Activated CD8-positive, alpha-beta memory T cell treated with anti-CD3 and anti-CD28 coated beads for 36 hours (primary cell): ENCODE data around the gene TALDO1. TPM values are rescaled to one million over a fixed set of nuclear protein-coding genes. Genes with fewer than 3 reads are reported as not detected.

Experiments used
- CTCF ChIA-PET: fragments of 350-600 bp; sonication (Branson Sonifier 250); formaldehyde crosslinking; loops from one replicate; lab custom pipeline; 2021; ENCODE audit warnings: antibody characterized with exemption; lab: Charles Lee
- POLR2A ChIA-PET: fragments of 350-600 bp; sonication (Branson Sonifier 250); formaldehyde crosslinking; loops from one replicate; lab custom pipeline; 2021; ENCODE audit warnings: antibody characterized with exemption; lab: Charles Lee
- total RNA-seq, 2 experiments: library from RNA; stranded (reverse); gene quantifications; one replicate each; pipeline ENCODE4 v1.2.3, GENCODE V29; 2021

TALDO1 gene
- total RNA-seq, 2 experiments from 2014 or later, result 270 to 286 TPM

GRCh38 chr11:760236-760635 lies 13.0 kb downstream of the TALDO1 start:
- CTCF ChIA-PET, result no interaction called here
- POLR2A ChIA-PET, result no interaction called here

GRCh38 chr11:761526-762108 lies 14.4 kb downstream of the TALDO1 start:
- POLR2A ChIA-PET, result no interaction called here
- CTCF ChIA-PET, result interaction anchor here (0.6 to 1.5 kb wide), 2 partner anchors 11 to 937 kb away, joined by 3 to 4 read pairs; no protein-coding TSS in a partner anchor

- ChIA-PET POLR2A (no interaction called here), CTCF (interaction anchor here (0.6 to 1.5 kb wide), 3 partner anchors 12 to 937 kb away, joined by 3 to 4 read pairs (median 3); no protein-coding TSS in a partner anchor)
Measured at GRCh38 chr11:762421-763072, 15.3 kb downstream of the TALDO1 start.

- POLR2A ChIA-PET, result interaction anchor here (1.5 kb wide), 1 partner anchor 16 kb away, joined by 3 read pairs; the partner anchor contains the start of gene TALDO1
- CTCF ChIA-PET, result interaction anchor here (1.2 to 1.4 kb wide), 3 partner anchors 16 to 35 kb away, joined by 3 to 5 read pairs (median 3); partner anchors contain the start of gene TALDO1
Measured at GRCh38 chr11:763073-763463, 15.8 kb downstream of the TALDO1 start.

- CTCF ChIA-PET, result interaction anchor here (1.1 to 1.4 kb wide), 4 partner anchors 17 to 36 kb away, joined by 3 to 5 read pairs (median 3); partner anchors contain the start of gene TALDO1
- POLR2A ChIA-PET, result interaction anchor here (0.9 to 1.5 kb wide), 2 partner anchors 17 to 26 kb away, joined by 3 read pairs; partner anchors contain the start of genes CEND1 and TALDO1
Measured at GRCh38 chr11:763549-764321, 16.5 kb downstream of the TALDO1 start.

GRCh38 chr11:764322-765024 lies 17.2 kb downstream of the TALDO1 start:
- ChIA-PET CTCF (interaction anchor here (1.1 to 1.4 kb wide), 3 partner anchors 18 to 37 kb away, joined by 3 to 5 read pairs (median 3); partner anchors contain the start of gene TALDO1), POLR2A (interaction anchor here (0.9 to 1.5 kb wide), 2 partner anchors 18 to 26 kb away, joined by 3 read pairs; partner anchors contain the start of genes CEND1 and TALDO1)

GRCh38 chr11:765025-765801 lies 17.9 kb downstream of the TALDO1 start:
- CTCF ChIA-PET, result interaction anchor here (1.1 to 1.2 kb wide), 2 partner anchors 10 to 37 kb away, joined by 3 read pairs; no protein-coding TSS in a partner anchor
- POLR2A ChIA-PET, result interaction anchor here (0.5 to 1.2 kb wide), 2 partner anchors 12 to 252 kb away, joined by 3 read pairs; no protein-coding TSS in a partner anchor

GRCh38 chr11:765802-766091 lies 18.5 kb downstream of the TALDO1 start:
- POLR2A ChIA-PET, result interaction anchor here (0.5 to 1.2 kb wide), 3 partner anchors 11 to 252 kb away, joined by 3 read pairs; partner anchors contain the start of gene TALDO1
- CTCF ChIA-PET, result interaction anchor here (1.2 kb wide), 1 partner anchor 9 kb away, joined by 3 read pairs; no protein-coding TSS in a partner anchor

- POLR2A ChIA-PET, result interaction anchor here (0.5 to 1.2 kb wide), 3 partner anchors 11 to 253 kb away, joined by 3 read pairs; partner anchors contain the start of gene TALDO1
- CTCF ChIA-PET, result interaction anchor here (0.7 to 1.2 kb wide), 3 partner anchors 9 to 38 kb away, joined by 3 read pairs; no protein-coding TSS in a partner anchor
Measured at GRCh38 chr11:766106-766935, 19.1 kb downstream of the TALDO1 start.

- ChIA-PET POLR2A (no interaction called here), CTCF (interaction anchor here (0.7 to 1.2 kb wide), 2 partner anchors 13 to 37 kb away, joined by 3 read pairs; no protein-coding TSS in a partner anchor)
Measured at GRCh38 chr11:766936-767210, 19.6 kb downstream of the TALDO1 start.

- CTCF ChIA-PET, result interaction anchor here (1.2 kb wide), 1 partner anchor 13 kb away, joined by 3 read pairs; no protein-coding TSS in a partner anchor
- POLR2A ChIA-PET, result no interaction called here
Measured at GRCh38 chr11:767238-767637, 20.0 kb downstream of the TALDO1 start.

GRCh38 chr11:769887-770641 lies 22.8 kb downstream of the TALDO1 start:
- CTCF ChIA-PET, result no interaction called here
- POLR2A ChIA-PET, result interaction anchor here (0.5 kb wide), 1 partner anchor 81 kb away, joined by 6 read pairs; no protein-coding TSS in a partner anchor

GRCh38 chr11:770642-771616 lies 23.7 kb downstream of the TALDO1 start:
- POLR2A ChIA-PET, result interaction anchor here (0.5 kb wide), 1 partner anchor 82 kb away, joined by 6 read pairs; no protein-coding TSS in a partner anchor
- CTCF ChIA-PET, result no interaction called here

GRCh38 chr11:771617-772204 lies 24.4 kb downstream of the TALDO1 start:
- ChIA-PET POLR2A (no interaction called here), CTCF (no interaction called here)
